Measurements from ENCODE around the gene TNF.

Gene TNF

GRCh38 chr6:31614684-31615578 is 39.6 kb downstream of the TNF start, which contains the start of gene AIF1:
AIF1 (plus strand) TSS chr6:31615234; CDS start chr6:31615330, 96 bp downstream.
- no peak within 1 kb of the TSS for H3K4me3 ChIP-seq (ENCODE audit: low read depth, low read length)
- no peak for TF ChIP-seq CTCF (conservative IDR thresholded peaks at IDR 0.05; ENCODE audit: low read depth, low read length)
- no peak for DNase-seq (ENCODE audit: low read depth)

GRCh38 chr6:31615748-31616147 is 40.4 kb downstream of the TNF start:
- DNase-seq (ENCODE audit: low read depth), result no peak
- H3K4me3 ChIP-seq (ENCODE audit: low read depth, low read length), result no peak overlapping the region
- no peak for TF ChIP-seq CTCF (conservative IDR thresholded peaks at IDR 0.05; ENCODE audit: low read depth, low read length)

GRCh38 chr6:31617010-31617409 is 41.6 kb downstream of the TNF start:
- no peak overlapping the region for H3K4me3 ChIP-seq (ENCODE audit: low read depth, low read length)
- peak; percentile 41 for DNase-seq (ENCODE audit: low read depth)
- no peak for TF ChIP-seq CTCF (conservative IDR thresholded peaks at IDR 0.05; ENCODE audit: low read depth, low read length)

GRCh38 chr6:31619805-31620585 is 44.6 kb downstream of the TNF start:
- H3K4me3 ChIP-seq (ENCODE audit: low read depth, low read length), result peak overlapping the region; percentile 95
- DNase-seq (ENCODE audit: low read depth), result peak; percentile 100
- no peak for TF ChIP-seq CTCF (conservative IDR thresholded peaks at IDR 0.05; ENCODE audit: low read depth, low read length)

- H3K4me3 ChIP-seq (ENCODE audit: low read depth, low read length), result peak within 1 kb of the TSS; percentile 95
- no peak for TF ChIP-seq CTCF (conservative IDR thresholded peaks at IDR 0.05; ENCODE audit: low read depth, low read length)
- peak; percentile 57 for DNase-seq (ENCODE audit: low read depth)
These were observed 45.4 kb downstream of the TNF start, which contains the start of gene PRRC2A for GRCh38 chr6:31620586-31621319. PRRC2A (plus strand) TSS chr6:31620715; CDS start chr6:31622790, 2,075 bp downstream.

GRCh38 chr6:31621320-31621939 is 46.1 kb downstream of the TNF start:
- TF ChIP-seq CTCF (conservative IDR thresholded peaks at IDR 0.05; ENCODE audit: low read depth, low read length), result no peak
- H3K4me3 ChIP-seq (ENCODE audit: low read depth, low read length), result peak overlapping the region; percentile 95
- DNase-seq (ENCODE audit: low read depth), result no peak

Measured in choroid plexus epithelial cell (primary cell).